HG03460 (cell line): ENCODE data around the gene BEND2.
"Not testable (repeated sequence)": the region's sequence is repeated elsewhere in the genome, so short reads cannot be mapped to it uniquely, and the experiment has no call there.

Experiments used
- ATAC-seq: cut with Tn5 transposase; IDR thresholded peaks from one replicate; pipeline ENCODE4 v1.9.1; 2021; ENCODE audit not compliant: unreplicated experiment

The BEND2 gene

DNA sequence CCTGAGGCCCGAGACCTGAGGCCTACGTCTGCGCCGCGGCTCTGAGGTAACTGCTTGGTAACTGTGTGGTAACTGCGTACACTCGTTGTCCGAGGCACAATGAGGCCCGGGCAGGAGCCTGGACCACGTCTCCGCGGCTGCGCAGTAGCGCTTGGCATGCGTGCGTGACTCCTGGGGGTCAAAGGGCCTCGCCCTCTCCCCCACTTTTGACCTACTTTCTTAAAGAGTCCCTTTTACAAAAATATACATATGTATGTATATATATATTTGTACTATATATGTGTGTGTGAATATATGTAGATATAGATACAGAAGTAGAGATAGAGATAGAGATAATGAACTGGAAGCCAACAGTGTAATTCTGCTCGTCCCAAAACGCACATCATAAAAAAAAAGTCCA is at the start of gene BEND2:
TSS of gene BEND2 (minus strand) at position 101 of the 400 bp plus-strand sequence. CDS start 136 bp downstream, outside the sequence.
- ATAC-seq = no peak

DNA sequence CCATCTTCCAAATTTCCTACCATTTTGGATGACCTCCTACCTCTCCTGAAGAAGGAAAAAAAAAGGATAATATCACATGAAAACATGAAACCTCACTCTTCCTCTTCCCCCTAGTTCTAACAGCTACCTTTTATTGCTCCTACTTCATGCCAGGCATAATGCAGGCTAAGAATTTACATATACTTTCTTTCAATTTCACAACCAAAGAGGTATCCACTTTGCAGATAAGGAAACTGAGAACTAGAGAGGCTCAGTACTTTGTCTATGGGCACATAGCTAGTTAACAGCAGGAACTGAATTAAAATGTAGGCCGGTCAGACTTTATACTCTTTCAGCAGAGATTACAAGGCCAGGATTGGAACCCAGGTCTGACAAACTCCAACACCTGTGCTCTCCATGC is 34.4 kb upstream of the BEND2 start:
- ATAC-seq = no peak

DNA sequence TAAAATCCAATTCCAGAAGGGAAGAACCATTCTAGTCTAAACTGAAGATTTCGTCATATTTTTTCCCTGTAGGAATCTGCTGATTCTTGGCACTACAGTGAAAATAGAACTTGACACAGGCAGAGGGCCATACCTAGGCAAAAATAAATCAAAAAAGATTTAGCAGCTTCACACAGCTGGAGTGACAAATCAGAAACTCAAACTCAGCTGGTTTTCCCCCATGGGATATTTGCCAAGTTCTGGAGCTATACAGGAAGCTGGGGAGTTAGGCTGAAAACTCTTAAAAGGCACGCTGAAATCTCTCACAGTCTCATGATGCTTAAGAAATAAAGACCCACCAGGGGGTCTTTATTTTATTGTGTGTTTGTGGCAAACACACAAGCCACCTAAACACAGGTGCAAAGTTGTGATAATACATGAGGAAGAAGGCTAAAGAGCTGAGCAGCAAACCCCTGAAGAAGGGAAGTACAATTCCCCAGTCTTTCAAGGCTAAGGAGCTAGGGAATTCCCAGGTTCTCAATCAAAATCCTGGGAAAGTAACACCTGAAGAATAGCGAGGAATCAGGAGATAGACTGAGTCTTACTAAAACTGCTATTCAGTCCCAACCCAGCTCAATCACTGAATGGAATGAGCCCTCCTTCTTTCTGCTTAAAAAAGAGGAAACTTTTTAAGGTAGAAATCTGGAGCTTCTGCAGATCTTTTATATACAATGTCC is 32.1 kb upstream of the BEND2 start:
- no peak for ATAC-seq

DNA sequence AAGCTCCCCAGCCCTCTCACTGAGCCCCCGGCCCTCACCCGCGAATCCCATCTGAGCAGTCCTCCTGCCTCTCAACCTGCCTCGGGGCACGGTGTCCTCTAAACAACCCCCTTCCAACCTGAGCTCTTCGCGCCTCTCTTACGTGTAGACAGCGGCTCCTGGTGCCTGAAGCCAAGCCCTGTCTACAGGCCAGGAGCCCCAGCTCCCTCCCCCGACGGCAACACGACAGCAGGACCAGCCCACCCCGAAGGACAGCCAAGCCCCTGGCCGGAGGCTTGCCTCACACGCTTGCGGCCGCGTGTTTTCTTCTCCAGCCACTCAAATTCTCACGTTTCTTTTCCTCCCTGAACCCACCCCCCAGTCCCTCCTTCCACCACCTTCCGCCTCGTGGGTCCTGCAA is 9.0 kb upstream of the BEND2 start:
- ATAC-seq = not testable (repeated sequence)

DNA sequence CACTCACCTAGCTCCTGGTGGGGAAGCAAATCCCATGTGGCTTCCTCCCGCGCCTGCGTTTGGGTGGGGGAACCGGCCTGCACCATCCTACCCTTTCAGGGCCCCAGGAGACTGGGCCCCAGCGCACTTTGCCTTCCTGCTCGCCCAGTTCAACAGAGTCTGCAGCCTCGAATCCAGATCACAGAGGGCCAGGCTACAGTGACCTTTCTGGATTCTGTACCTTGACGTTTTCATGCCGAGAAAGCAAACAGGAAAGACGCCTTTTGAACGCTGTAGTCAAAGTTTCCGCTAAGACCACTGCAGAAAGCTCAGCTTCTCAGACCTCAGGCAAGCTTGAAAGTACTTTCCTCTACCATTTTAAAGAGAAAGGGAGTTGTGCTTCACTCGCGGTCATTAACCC is 7.4 kb upstream of the BEND2 start:
- no peak for ATAC-seq

- no peak for ATAC-seq
These were observed 6.8 kb upstream of the BEND2 start for GRCh38 chrX:18227458-18227857.

GRCh38 chrX:18210470-18210869 is 10.2 kb downstream of the BEND2 start:
- no peak for ATAC-seq

DNA sequence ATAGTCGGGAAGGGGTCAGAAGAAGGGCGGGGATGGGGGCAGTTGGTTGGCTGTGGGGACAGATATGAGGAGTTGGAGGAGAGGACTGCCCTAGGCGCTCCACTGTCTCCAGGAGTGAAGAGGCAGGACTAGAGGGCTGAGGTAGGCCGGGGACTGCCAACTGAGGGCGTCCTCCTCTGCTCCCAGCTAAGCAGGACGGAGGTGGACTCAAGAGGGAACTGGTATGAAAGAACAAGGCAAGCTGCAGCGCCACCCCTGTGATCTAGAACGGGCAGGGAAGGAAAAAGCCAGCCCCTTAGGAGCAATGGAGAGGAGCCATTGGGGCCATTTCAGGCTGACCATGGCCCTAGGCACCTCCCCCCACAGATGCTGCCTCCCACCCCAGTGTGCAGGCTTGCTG is 14.0 kb downstream of the BEND2 start:
- ATAC-seq = no peak

DNA sequence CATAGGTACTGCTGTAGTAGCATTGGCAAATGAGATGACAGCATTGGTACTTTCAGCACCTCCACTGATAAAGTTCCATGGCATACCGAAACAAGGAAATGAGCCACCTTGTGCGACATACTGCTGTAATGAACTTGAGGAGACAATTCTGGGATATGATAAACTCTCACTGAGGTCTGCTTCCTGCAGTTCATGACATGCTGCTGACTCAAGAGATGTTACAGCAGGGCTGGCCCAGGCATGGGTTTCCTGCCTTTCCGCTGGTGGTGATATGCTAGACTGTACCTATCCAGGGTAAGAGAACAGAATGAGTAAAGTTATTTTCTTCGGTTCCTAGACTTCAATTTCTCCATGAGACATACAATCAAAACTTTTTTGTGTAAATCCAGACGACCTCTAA is 17.1 kb downstream of the BEND2 start:
- no peak for ATAC-seq

DNA sequence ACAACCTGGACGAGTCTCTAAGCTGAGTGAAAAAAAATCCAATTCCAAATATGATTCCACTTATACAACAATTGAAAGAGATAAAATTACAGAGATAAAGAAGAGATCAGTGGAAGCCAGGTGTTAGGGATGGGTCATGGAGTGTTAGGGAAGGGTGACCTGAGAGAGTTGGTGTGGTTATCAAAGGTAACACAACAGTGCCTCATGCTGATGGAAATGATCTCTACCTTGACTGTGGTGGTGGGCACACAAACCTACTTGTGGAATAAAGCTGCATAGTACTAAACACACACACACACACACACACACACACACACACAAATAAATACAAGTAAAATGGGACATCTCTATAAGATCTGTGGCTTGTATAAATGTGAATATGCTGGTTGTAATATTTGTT is 26.0 kb downstream of the BEND2 start:
- no peak for ATAC-seq

DNA sequence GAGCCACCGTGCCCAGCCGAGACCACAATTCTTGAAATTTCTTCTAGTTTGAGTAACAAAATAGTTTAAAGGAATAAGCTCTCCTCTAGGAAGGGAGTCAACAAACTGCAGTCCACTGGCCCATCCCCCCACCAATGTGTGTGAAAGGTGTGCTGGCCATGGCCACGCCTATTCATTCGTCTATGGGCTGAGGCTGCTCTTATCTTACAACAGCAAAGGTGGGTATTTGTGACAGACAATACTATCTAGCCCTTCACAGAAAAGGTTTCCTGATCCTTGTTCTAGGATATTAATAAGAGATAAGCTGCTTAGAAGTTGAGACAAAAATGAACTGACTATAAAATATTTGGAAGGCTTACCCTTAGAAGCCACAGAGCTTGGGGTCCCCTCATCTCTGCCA is 41.2 kb downstream of the BEND2 start:
- ATAC-seq = no peak

DNA sequence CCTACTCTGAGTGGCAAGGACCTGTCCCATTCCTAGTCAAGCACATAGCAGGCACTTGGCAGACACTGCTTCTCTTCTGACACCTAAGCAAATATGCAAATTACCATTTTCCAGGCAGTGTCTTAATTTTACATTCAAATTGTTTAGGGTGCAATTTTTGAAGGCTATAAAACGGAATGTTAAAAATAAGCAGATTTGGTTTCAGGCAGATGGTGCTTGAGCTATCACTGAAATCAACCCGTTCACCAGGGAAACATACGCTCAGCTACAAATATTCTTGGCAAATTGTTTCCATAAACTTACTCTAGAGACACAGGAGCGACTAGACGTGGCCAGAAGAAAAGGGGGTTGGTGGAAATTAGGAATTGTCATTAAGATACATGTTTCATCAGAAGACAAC is 45.7 kb downstream of the BEND2 start:
- ATAC-seq = no peak

DNA sequence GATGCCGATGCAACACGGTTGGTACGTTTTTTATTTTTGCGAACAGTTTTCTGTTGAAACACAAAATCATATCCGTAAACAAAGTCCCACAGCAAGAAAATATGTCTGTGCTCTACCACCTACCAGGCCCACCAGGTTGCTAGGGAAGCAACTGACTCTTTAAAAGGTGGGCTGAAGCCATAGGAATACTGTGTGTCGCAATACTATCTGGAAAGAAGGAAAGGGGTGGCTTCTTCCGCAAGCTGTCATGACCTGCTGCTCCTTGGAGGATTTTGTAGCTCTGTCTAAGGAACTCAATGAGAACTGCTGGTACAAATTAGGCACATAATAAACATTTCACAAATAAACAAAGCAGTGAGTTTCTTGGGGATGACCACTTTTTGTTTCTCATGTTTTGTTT is 46.5 kb downstream of the BEND2 start:
- ATAC-seq = no peak

- no peak for ATAC-seq
These were observed 47.0 kb downstream of the BEND2 start for GRCh38 chrX:18173494-18174180.

DNA sequence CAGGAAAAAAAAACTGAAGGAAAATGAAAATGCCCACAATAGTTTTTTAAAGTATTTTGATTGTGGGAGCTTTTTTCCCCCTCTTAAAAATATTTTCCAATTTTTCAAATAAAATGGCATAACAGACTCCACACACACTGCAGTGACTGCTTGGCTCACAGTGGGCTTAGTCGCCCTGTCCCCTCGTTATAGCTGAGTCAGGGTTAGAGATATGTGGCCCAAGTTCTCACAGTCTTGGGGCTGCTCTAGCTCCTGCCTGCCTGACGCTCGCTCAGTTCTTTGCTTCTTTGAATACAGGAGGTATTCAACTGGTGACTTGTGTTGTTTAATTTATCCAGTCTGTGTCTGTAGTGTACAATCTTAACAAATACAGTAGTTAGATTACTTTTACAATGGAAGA is 47.7 kb downstream of the BEND2 start:
- no peak for ATAC-seq

DNA sequence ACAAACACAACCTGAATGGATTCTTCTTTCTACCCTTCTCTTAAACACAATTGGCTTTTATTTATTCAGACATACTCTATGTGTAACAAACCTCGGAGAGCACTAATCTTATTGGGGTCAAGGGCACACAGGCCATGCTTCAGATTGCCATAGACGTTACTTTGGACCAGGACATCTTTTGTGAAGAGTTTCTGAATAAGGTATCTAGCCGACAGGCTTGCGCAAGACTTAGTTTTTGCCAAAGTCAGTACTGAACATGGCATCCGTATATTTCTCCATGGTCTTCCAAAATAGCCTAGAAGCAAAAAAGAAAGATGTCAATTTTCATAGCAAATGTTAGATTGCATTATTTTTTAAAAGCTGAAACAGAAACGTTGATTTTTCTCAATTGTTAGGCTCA is 49.8 kb downstream of the BEND2 start:
- no peak for ATAC-seq

GRCh38 chrX:18166068-18166467 is 54.6 kb downstream of the BEND2 start:
- ATAC-seq = no peak

DNA sequence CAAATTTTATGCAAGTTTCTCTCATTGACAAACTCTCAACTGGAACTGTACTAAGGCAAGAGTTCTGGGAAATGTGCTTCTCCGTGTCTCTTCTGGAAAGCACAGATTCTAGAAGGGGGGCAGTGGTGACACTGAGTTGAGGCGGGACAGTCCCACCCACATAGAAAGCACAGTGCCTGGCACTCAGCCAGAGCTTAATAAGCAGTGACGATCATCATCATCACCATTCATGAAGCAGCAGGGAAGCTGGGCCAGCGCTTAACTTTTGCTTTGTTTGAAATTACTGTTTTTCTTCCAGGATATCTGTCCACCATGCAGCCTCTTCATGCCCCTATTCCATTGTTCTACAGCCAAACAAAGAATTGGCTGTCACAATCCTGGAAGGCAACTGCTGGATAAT is 60.3 kb downstream of the BEND2 start:
- ATAC-seq = no peak

DNA sequence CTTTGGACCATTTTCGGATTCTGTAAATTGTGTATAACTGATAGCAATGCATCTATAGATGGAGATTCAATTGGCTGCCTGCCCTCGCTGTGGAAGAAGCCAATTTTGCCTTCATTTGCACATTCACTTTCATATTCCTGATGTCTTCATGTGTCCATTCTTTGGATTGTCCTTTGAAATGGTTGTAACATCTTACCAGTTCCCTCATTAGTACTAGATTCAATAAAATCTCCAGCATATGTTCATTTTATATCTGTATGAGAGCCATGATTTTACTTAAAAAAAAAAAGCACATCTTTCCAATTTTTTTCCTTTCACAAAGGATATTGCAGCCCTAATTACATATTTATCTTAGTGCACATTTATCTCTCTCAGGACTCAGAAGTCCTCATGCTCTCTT is 61.7 kb downstream of the BEND2 start:
- ATAC-seq = no peak

DNA sequence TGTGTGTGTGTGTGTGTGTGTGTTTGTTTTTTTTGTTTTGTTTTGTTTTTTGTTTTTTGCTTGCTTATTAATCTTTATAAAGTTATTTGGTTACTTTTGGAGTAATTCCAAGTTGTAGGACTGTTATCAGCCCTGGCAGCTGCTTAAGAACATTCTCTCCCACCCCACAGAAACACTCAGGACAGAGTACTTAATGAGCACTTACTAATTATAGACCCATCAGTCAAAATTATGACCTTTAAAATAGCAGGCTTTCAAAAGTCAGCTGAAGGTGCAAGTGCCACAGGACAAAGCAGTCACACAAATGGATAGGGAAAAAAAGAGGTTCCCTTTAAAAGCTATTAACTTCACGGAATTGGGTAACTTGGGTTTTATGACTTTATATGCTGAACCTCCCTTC is 69.0 kb downstream of the BEND2 start:
- ATAC-seq = no peak

DNA sequence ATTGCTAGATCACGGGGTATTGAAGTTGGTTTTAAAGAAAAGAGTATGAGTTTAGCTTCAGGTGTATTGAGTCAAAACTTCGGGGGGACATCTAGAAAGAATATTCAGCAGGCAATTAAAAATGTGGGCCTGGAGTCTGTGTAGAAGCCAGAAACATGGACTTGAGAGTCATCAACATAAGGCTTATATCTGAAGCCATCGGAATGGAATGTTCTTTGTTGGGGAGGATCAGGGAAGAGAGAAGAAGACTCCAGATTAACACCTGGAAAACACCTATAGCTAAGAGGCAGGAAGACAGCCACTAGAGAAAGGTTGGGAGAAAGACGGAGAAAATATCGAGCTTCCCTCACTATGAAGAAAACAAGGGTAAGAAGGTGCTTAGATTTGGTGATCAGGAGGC is 69.5 kb downstream of the BEND2 start:
- ATAC-seq = no peak

DNA sequence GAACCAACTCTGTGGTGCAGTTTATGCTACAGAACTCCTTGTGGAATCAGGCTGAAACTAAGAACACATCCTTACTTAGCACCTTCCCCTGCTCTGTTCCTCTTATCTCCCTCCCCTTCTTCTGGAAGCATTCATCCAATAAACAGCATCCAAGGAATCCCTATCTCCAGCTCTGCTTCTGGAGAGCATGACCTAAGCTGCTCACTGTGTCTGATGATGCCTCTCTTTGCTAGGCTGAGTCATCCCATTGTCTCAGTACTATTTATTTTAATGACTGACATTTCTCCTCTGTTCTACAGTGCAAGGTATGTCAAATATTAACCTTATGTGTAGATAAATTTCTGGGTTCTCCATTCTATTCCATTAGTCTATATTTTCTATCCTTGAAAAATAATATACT is 71.2 kb downstream of the BEND2 start:
- ATAC-seq = no peak

DNA sequence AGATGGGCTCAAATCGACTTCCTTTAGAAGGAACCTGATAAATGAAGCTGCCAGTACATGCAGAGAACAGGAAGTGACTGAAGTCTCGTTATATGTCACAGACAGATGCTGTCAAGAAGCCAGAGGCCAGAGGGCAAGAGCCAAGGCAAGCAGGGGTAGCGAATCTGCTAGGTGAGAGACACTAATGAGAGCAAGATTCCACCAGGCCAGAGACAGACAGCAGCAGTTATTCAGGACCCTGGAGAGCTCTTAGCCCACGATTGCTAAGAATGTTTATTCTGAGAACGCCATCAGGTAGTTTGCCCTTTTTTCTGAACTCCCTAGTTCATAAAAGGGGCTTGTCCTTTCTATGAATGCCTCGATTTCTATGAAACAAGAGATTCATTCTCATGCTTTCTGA is 73.7 kb downstream of the BEND2 start:
- no peak for ATAC-seq
